PC-9 (cell line): ENCODE measurements around the gene SND1. TPM values are rescaled to one million over a fixed set of nuclear protein-coding genes. Genes with fewer than 3 reads are reported as not detected.

ENCODE experiments used
- BruUV-seq: library from RNA; stranded (reverse); fragments of 400-500 nt; replicated peaks from 2 replicates; lab custom pipeline; 2021; lab: Mats Ljungman, UMichigan
- CTCF ChIA-PET: fragments of 300-600 bp; sonication (Branson Sonifier 250); formaldehyde crosslinking; loops from one replicate; lab custom pipeline; 2022; ENCODE audit warnings: antibody characterized with exemption; lab: Charles Lee
- POLR2A ChIA-PET: fragments of 300-600 bp; sonication (Branson Sonifier 250); formaldehyde crosslinking; loops from one replicate; lab custom pipeline; 2022; ENCODE audit warnings: antibody characterized with exemption; ENCODE audit not compliant: unreplicated experiment; lab: Charles Lee
- DNase-seq, 2 experiments: peaks; one replicate each; pipeline versions ENCODE4 v3.0.0 to v3.0.0-alpha.2; 2015 to 2022; ENCODE audit warnings: mixed read lengths in 1 of 2
- H2AFZ ChIP-seq: fragments of 200-600 bp; sonication (generic); 2 replicates; pipeline ENCODE4 v1.8.1; 2017; ENCODE audit warnings: antibody characterized with exemption
- H3F3A ChIP-seq: fragments of 200-600 bp; sonication (generic); 2 replicates; pipeline ENCODE4 v1.8.1; 2017; ENCODE audit warnings: antibody characterized with exemption, mild to moderate bottlenecking, low read depth; ENCODE audit not compliant: insufficient read depth
- H3K27ac ChIP-seq: fragments of 200-600 bp; sonication (generic); 2 replicates; pipeline ENCODE4 v1.6.1; 2016; ENCODE audit warnings: mixed run types
- H3K27me3 ChIP-seq: fragments of 200-600 bp; sonication (generic); 2 replicates; pipeline ENCODE4 v1.6.1; 2016; ENCODE audit warnings: low read depth, mixed run types; ENCODE audit not compliant: insufficient read depth
- H3K36me3 ChIP-seq: fragments of 200-600 bp; sonication (generic); 2 replicates; pipeline ENCODE4 v1.6.1; 2016; ENCODE audit warnings: low read depth, mixed run types
- H3K4me1 ChIP-seq: fragments of 200-600 bp; sonication (generic); replicated peaks from 2 replicates; pipeline ENCODE4 v1.6.1; 2016; ENCODE audit warnings: mixed run types; ENCODE audit not compliant: insufficient read depth
- H3K4me2 ChIP-seq: fragments of 200-600 bp; sonication (generic); 2 replicates; pipeline ENCODE4 v1.6.1; 2017; ENCODE audit warnings: mixed run types
- H3K4me3 ChIP-seq: fragments of 200-600 bp; sonication (generic); 2 replicates; pipeline ENCODE4 v1.6.1; 2016; ENCODE audit warnings: mixed run types
- H3K79me2 ChIP-seq: fragments of 200-600 bp; sonication (generic); 2 replicates; pipeline ENCODE4 v1.6.1; 2017; ENCODE audit warnings: low read depth, mixed run types
- H3K9me2 ChIP-seq: fragments of 200-600 bp; sonication (generic); 2 replicates; pipeline ENCODE4 v1.8.1; 2017; ENCODE audit warnings: mild to moderate bottlenecking; ENCODE audit not compliant: insufficient read depth
- H3K9me3 ChIP-seq: fragments of 200-600 bp; sonication (generic); 2 replicates; pipeline ENCODE4 v1.8.1; 2016; ENCODE audit warnings: low read depth; ENCODE audit not compliant: insufficient read depth
- H4K20me1 ChIP-seq: fragments of 200-600 bp; sonication (generic); 2 replicates; pipeline ENCODE4 v1.8.1; 2017; ENCODE audit not compliant: insufficient read depth
- CTCF ChIP-seq: fragments of 200-600 bp; sonication (generic); conservative IDR thresholded peaks from 2 replicates; pipeline ENCODE4 v1.6.1; 2017; ENCODE audit warnings: mixed run types, antibody characterized with exemption, mild to moderate bottlenecking, moderate library complexity
- EZH2 ChIP-seq: fragments of 200-600 bp; sonication (generic); IDR thresholded peaks from 2 replicates; pipeline ENCODE4 v1.8.0; 2017; ENCODE audit warnings: antibody characterized with exemption, low read depth
- intact Hi-C: fragments of 100-400 bp; cut with micrococcal nuclease; formaldehyde crosslinking; loops from one replicate; pipeline ENCODE4 v1.10.0; 2022; ENCODE audit not compliant: unreplicated experiment
- total RNA-seq: library from RNA; stranded (reverse); gene quantifications from 2 replicates; pipeline ENCODE4 v1.2.3, GENCODE V29; 2021

Gene SND1
- total RNA-seq, 1 experiment from 2014 or later: 273 TPM

GRCh38 chr7:128011131-128011661 lies 359.2 kb downstream of the SND1 start:
- H3K4me1 ChIP-seq: no peaks in the 10 kb centered on the region
- no peak for TF ChIP-seq CTCF
- TF ChIP-seq EZH2: no peak
- intact Hi-C loops: no loop called here
- no peaks in the 10 kb centered on the region for H3K36me3 ChIP-seq
- no peaks in the 10 kb centered on the region for H3K9me2 ChIP-seq
- no peaks in the 10 kb centered on the region for H3K9me3 ChIP-seq
- no peak overlapping the region for H3K4me3 ChIP-seq
- H2AFZ ChIP-seq: no peak overlapping the region
- H3F3A ChIP-seq: no peaks in the 10 kb centered on the region
- ChIA-PET CTCF (interaction anchor here (0.5 to 0.7 kb wide), 3 partner anchors 162 to 196 kb away, joined by 3 to 10 read pairs (median 4); no protein-coding TSS in a partner anchor), POLR2A (no interaction called here)
- H4K20me1 ChIP-seq: no peaks in the 10 kb centered on the region
- H3K27ac ChIP-seq: no peak overlapping the region
- H3K4me2 ChIP-seq: no peak overlapping the region
- H3K27me3 ChIP-seq: no peaks in the 10 kb centered on the region
- DNase-seq: no peak
- no TSS peak for BruUV-seq
- no peaks in the 10 kb centered on the region for H3K79me2 ChIP-seq

GRCh38 chr7:128014811-128015210 lies 362.8 kb downstream of the SND1 start:
- H2AFZ ChIP-seq: no peak overlapping the region
- no peaks in the 10 kb centered on the region for H3K9me3 ChIP-seq
- peaks cover 1% of the 10 kb centered on the region; the same call in 1 of the 2 replicates for H3K4me1 ChIP-seq
- H3K4me3 ChIP-seq: no peak overlapping the region
- H3K79me2 ChIP-seq: no peaks in the 10 kb centered on the region
- H3F3A ChIP-seq: peaks cover 2% of the 10 kb centered on the region; the same call in 1 of the 2 replicates
- no peaks in the 10 kb centered on the region for H3K27me3 ChIP-seq
- no peak overlapping the region for H3K4me2 ChIP-seq
- no TSS peak for BruUV-seq
- CTCF ChIA-PET: no interaction called here
- no peak for TF ChIP-seq EZH2
- TF ChIP-seq CTCF: no peak
- POLR2A ChIA-PET: no interaction called here
- H3K36me3 ChIP-seq: no peaks in the 10 kb centered on the region
- no peaks in the 10 kb centered on the region for H4K20me1 ChIP-seq
- no peak overlapping the region for H3K27ac ChIP-seq
- intact Hi-C loops: no loop called here
- H3K9me2 ChIP-seq: no peaks in the 10 kb centered on the region
- DNase-seq: no peak

- intact Hi-C loops: no loop called here
- no peak overlapping the region for H3K27ac ChIP-seq
- TF ChIP-seq EZH2: no peak
- TF ChIP-seq CTCF: no peak
Measured at GRCh38 chr7:128017460-128017859, 365.5 kb downstream of the SND1 start.

More at GRCh38 chr7:128017460-128017859, 365.5 kb downstream of the SND1 start:
- DNase-seq: no peak
- H3K79me2 ChIP-seq: no peaks in the 10 kb centered on the region
- H3K9me2 ChIP-seq: no peaks in the 10 kb centered on the region
- H3K36me3 ChIP-seq: no peaks in the 10 kb centered on the region
- H2AFZ ChIP-seq: no peak overlapping the region
- no peak overlapping the region for H3K4me2 ChIP-seq
- H4K20me1 ChIP-seq: no peaks in the 10 kb centered on the region
- no peaks in the 10 kb centered on the region for H3K27me3 ChIP-seq
- ChIA-PET POLR2A (interaction anchor here (0.6 kb wide), 1 partner anchor 9 kb away, joined by 3 read pairs; no protein-coding TSS in a partner anchor), CTCF (no interaction called here)
- H3K9me3 ChIP-seq: no peaks in the 10 kb centered on the region
- peaks cover 27% of the 10 kb centered on the region for H3K4me1 ChIP-seq
- H3K4me3 ChIP-seq: no peak overlapping the region
- BruUV-seq: no TSS peak
- peaks cover 28% of the 10 kb centered on the region for H3F3A ChIP-seq
